ENCODE data around the gene KCNIP4. TPM values are rescaled to one million over a fixed set of nuclear protein-coding genes. Genes with fewer than 3 reads are reported as not detected.

Gene KCNIP4
- total and polyA plus RNA-seq, 9 of the 15 experiments (the other 6 are each of a cell fraction or from before 2014, with no cell fraction given), result 0.25 to 0.41 TPM; not detected in 7

DNA sequence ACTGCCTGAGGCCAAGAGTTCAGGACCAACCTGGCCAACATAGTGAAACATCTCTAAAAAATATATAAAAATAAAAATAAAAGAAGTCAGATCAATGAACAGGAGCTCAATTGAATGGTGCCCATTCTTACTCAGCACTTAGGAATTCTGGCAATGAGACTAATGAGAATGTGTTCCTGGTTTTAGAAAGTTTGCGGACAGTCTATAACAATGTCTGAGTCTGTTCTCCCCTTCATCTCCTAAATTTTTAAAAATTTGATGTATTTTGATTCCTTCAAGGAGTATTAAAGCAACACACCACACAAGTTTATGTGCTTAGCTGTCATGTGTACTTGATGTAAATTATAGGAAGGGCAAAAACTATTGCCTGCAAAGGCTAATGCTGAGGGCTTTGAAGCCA, 30.6 kb upstream of the KCNIP4 start (continued):
- TF ChIP-seq, protein P1, sequence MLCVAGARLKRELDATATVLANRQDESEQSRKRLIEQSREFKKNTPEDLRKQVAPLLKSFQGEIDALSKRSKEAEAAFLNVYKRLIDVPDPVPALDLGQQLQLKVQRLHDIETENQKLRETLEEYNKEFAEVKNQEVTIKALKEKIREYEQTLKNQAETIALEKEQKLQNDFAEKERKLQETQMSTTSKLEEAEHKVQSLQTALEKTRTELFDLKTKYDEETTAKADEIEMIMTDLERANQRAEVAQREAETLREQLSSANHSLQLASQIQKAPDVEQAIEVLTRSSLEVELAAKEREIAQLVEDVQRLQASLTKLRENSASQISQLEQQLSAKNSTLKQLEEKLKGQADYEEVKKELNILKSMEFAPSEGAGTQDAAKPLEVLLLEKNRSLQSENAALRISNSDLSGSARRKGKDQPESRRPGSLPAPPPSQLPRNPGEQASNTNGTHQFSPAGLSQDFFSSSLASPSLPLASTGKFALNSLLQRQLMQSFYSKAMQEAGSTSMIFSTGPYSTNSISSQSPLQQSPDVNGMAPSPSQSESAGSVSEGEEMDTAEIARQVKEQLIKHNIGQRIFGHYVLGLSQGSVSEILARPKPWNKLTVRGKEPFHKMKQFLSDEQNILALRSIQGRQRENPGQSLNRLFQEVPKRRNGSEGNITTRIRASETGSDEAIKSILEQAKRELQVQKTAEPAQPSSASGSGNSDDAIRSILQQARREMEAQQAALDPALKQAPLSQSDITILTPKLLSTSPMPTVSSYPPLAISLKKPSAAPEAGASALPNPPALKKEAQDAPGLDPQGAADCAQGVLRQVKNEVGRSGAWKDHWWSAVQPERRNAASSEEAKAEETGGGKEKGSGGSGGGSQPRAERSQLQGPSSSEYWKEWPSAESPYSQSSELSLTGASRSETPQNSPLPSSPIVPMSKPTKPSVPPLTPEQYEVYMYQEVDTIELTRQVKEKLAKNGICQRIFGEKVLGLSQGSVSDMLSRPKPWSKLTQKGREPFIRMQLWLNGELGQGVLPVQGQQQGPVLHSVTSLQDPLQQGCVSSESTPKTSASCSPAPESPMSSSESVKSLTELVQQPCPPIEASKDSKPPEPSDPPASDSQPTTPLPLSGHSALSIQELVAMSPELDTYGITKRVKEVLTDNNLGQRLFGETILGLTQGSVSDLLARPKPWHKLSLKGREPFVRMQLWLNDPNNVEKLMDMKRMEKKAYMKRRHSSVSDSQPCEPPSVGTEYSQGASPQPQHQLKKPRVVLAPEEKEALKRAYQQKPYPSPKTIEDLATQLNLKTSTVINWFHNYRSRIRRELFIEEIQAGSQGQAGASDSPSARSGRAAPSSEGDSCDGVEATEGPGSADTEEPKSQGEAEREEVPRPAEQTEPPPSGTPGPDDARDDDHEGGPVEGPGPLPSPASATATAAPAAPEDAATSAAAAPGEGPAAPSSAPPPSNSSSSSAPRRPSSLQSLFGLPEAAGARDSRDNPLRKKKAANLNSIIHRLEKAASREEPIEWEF (CRISPR knock-in tag; IDR thresholded peaks at IDR 0.05), result no peak
- TF ChIP-seq PCBP1 (IDR thresholded peaks at IDR 0.05; ENCODE audit: low read depth, low read length, poor library complexity, severe bottlenecking), result no peak
- no peak for TF ChIP-seq ZNF175 (CRISPR knock-in tag; IDR thresholded peaks at IDR 0.05; ENCODE audit: low read depth)
- TF ChIP-seq HMG20A (CRISPR knock-in tag; conservative IDR thresholded peaks at IDR 0.05), result no peak
- TF ChIP-seq, protein P2, sequence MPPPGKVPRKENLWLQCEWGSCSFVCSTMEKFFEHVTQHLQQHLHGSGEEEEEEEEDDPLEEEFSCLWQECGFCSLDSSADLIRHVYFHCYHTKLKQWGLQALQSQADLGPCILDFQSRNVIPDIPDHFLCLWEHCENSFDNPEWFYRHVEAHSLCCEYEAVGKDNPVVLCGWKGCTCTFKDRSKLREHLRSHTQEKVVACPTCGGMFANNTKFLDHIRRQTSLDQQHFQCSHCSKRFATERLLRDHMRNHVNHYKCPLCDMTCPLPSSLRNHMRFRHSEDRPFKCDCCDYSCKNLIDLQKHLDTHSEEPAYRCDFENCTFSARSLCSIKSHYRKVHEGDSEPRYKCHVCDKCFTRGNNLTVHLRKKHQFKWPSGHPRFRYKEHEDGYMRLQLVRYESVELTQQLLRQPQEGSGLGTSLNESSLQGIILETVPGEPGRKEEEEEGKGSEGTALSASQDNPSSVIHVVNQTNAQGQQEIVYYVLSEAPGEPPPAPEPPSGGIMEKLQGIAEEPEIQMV (tag; conservative IDR thresholded peaks at IDR 0.05; ENCODE audit: low read depth), result no peak
- TF ChIP-seq CSDE1 (IDR thresholded peaks at IDR 0.05), result no peak
- no peak for TF ChIP-seq TCF3 (CRISPR knock-in tag; IDR thresholded peaks at IDR 0.05)
- TF ChIP-seq, protein P3, sequence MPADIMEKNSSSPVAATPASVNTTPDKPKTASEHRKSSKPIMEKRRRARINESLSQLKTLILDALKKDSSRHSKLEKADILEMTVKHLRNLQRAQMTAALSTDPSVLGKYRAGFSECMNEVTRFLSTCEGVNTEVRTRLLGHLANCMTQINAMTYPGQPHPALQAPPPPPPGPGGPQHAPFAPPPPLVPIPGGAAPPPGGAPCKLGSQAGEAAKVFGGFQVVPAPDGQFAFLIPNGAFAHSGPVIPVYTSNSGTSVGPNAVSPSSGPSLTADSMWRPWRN (IDR thresholded peaks at IDR 0.05; ENCODE audit: low read depth), result no peak
- TF ChIP-seq NELFE (IDR thresholded peaks at IDR 0.05; ENCODE audit: insufficient read depth, insufficient read length), result no peak
- TF ChIP-seq, protein P4, sequence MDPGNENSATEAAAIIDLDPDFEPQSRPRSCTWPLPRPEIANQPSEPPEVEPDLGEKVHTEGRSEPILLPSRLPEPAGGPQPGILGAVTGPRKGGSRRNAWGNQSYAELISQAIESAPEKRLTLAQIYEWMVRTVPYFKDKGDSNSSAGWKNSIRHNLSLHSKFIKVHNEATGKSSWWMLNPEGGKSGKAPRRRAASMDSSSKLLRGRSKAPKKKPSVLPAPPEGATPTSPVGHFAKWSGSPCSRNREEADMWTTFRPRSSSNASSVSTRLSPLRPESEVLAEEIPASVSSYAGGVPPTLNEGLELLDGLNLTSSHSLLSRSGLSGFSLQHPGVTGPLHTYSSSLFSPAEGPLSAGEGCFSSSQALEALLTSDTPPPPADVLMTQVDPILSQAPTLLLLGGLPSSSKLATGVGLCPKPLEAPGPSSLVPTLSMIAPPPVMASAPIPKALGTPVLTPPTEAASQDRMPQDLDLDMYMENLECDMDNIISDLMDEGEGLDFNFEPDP (CRISPR knock-in tag; IDR thresholded peaks at IDR 0.05), result no peak
